Endothelial cell of umbilical vein (primary cell): ENCODE data around the gene PIK3C3. TPM values are rescaled to one million over a fixed set of nuclear protein-coding genes. Genes with fewer than 3 reads are reported as not detected.

ENCODE experiments used
- BruUV-seq: library from RNA; stranded (reverse); fragments of 400-500 nt; replicated peaks from 2 replicates; lab custom pipeline; 2021; lab: Mats Ljungman, UMichigan
- CTCF ChIA-PET: fragments of 300-600, 350-600 bp; sonication (Branson Sonifier 250); formaldehyde crosslinking; loops from one replicate; lab custom pipeline; 2021; ENCODE audit warnings: antibody characterized with exemption, inconsistent platforms; lab: Charles Lee
- POLR2A ChIA-PET: fragments of 300-600, 350-600 bp; sonication (Branson Sonifier 250); formaldehyde crosslinking; loops from one replicate; lab custom pipeline; 2021; ENCODE audit warnings: antibody characterized with exemption, inconsistent platforms; lab: Charles Lee
- DNase-seq: peaks from one replicate; pipeline ENCODE4 v3.0.0-alpha.2; 2011; ENCODE audit warnings: low read depth, low spot score
- FAIRE-seq: peaks from 2 replicates; lab custom pipeline; 2011; peaks lifted over from hg19 to GRCh38; lab: Jason Lieb, UNC
- H2AFZ ChIP-seq: 2 replicates; pipeline ENCODE4 v1.6.0; 2012; ENCODE audit warnings: low read depth, low read length, control low read depth, inconsistent platforms
- H3K27ac ChIP-seq: 2 replicates; pipeline ENCODE4 v1.5.1; 2011; ENCODE audit warnings: low read depth, mild to moderate bottlenecking, control low read depth, low read length, moderate library complexity; ENCODE audit not compliant: insufficient read depth
- H3K27me3 ChIP-seq, 2 experiments: 2 replicates each; pipeline versions ENCODE4 v1.6.0 to v1.6.1; 2011; ENCODE audit warnings: low read length in 2 of 2, mixed read lengths in 1 of 2; ENCODE audit not compliant: control insufficient read depth in 2 of 2, insufficient read depth in 2 of 2
- H3K36me3 ChIP-seq, 2 experiments: 2 replicates in 1 of 2; 3 replicates in 1 of 2; pipeline ENCODE4 v1.5.1; 2011; ENCODE audit warnings: low read length in 2 of 2, mild to moderate bottlenecking in 1 of 2, moderate library complexity in 1 of 2; ENCODE audit not compliant: control insufficient read depth in 2 of 2, insufficient read depth in 2 of 2; ENCODE audit errors: extremely low read depth in 1 of 2
- H3K4me1 ChIP-seq: 3 replicates; pipeline ENCODE4 v1.5.1; 2011; ENCODE audit warnings: mild to moderate bottlenecking, low read length; ENCODE audit not compliant: control insufficient read depth, insufficient read depth; ENCODE audit errors: extremely low read depth
- H3K4me2 ChIP-seq: 2 replicates; pipeline ENCODE4 v1.6.1; 2011; ENCODE audit warnings: low read length, control low read depth, mixed read lengths; ENCODE audit not compliant: insufficient read depth
- H3K4me3 ChIP-seq, 3 experiments: fragments of 200-600 bp in 1 of 3; sonication (generic), shearing (Covaris generic) in 1 of 3; replicated peaks in 1 of 3; 2 replicates each; pipeline ENCODE4 v1.5.1; 2011 to 2016; ENCODE audit warnings: control low read depth in 3 of 3, low read length in 3 of 3, mild to moderate bottlenecking in 2 of 3, inconsistent platforms in 1 of 3, low read depth in 1 of 3, moderate library complexity in 1 of 3; ENCODE audit not compliant: insufficient read depth in 1 of 3
- H3K79me2 ChIP-seq: 2 replicates; pipeline ENCODE4 v1.6.0; 2012; ENCODE audit warnings: low read length, inconsistent platforms; ENCODE audit not compliant: control insufficient read depth, insufficient read depth
- H3K9ac ChIP-seq: replicated peaks from 2 replicates; pipeline ENCODE3; 2011; ENCODE audit warnings: low read length, control low read depth; ENCODE audit not compliant: insufficient read depth; ENCODE audit errors: extremely low read depth
- H3K9me1 ChIP-seq: replicated peaks from 3 replicates; pipeline ENCODE4 v1.6.0; 2011; ENCODE audit warnings: mild to moderate bottlenecking, low read length; ENCODE audit not compliant: control insufficient read depth, insufficient read depth; ENCODE audit errors: extremely low read depth
- H3K9me3 ChIP-seq: replicated peaks from 2 replicates; pipeline ENCODE4 v1.5.1; 2012; ENCODE audit warnings: low read length, inconsistent platforms; ENCODE audit not compliant: control insufficient read depth, insufficient read depth
- H4K20me1 ChIP-seq: replicated peaks from 2 replicates; pipeline ENCODE3; 2011; ENCODE audit warnings: mild to moderate bottlenecking, low read length; ENCODE audit not compliant: control insufficient read depth, insufficient read depth; ENCODE audit errors: extremely low read depth
- CTCF ChIP-seq, 2 donors: IDR thresholded peaks; 1 replicate in 1 of 2; 2 replicates in 1 of 2; pipeline ENCODE4 v1.5.1; 2011; ENCODE audit warnings: low read length in 2 of 2, mild to moderate bottlenecking in 2 of 2, moderate library complexity in 2 of 2, control low read depth in 1 of 2, inconsistent platforms in 1 of 2, low read depth in 1 of 2; ENCODE audit not compliant: insufficient read depth in 1 of 2; ENCODE audit errors: extremely low read depth in 1 of 2
- EZH2 ChIP-seq: IDR thresholded peaks from 2 replicates; pipeline ENCODE4 v1.6.1; 2012; ENCODE audit warnings: borderline replicate concordance, low read depth, mild to moderate bottlenecking, moderate library complexity, low read length, inconsistent platforms; ENCODE audit not compliant: severe bottlenecking
- FOS ChIP-seq: IDR thresholded peaks from 2 replicates; pipeline ENCODE4 v1.6.1; 2011; ENCODE audit warnings: mild to moderate bottlenecking, low read length, moderate library complexity, borderline replicate concordance; ENCODE audit not compliant: insufficient read depth
- GATA2 ChIP-seq: IDR thresholded peaks from 2 replicates; pipeline ENCODE4 v1.7.0; 2011; ENCODE audit warnings: low read depth, mild to moderate bottlenecking, moderate library complexity, mixed read lengths, low read length; ENCODE audit not compliant: insufficient read length, insufficient read depth
- JUN ChIP-seq: IDR thresholded peaks from 2 replicates; pipeline ENCODE4 v1.6.1; 2011; ENCODE audit warnings: borderline replicate concordance, low read depth; ENCODE audit not compliant: insufficient read length, insufficient read depth
- MAX ChIP-seq: IDR thresholded peaks from 2 replicates; pipeline ENCODE4 v1.6.1; 2011; ENCODE audit not compliant: insufficient read depth, insufficient read length
- MYC ChIP-seq: IDR thresholded peaks from one replicate; pipeline ENCODE4 v1.6.1; 2011; ENCODE audit warnings: mild to moderate bottlenecking, low read depth, low read length
- POLR2A ChIP-seq: IDR thresholded peaks from 2 replicates; pipeline ENCODE4 v1.6.1; 2012; ENCODE audit warnings: low read depth, mild to moderate bottlenecking, control low read depth, low read length
- POLR2AphosphoS5 ChIP-seq: IDR thresholded peaks from 2 replicates; pipeline ENCODE4 v1.6.1; 2012; ENCODE audit warnings: low read depth, mild to moderate bottlenecking, control low read depth, low read length, moderate library complexity; ENCODE audit not compliant: insufficient read depth
- dilution Hi-C: fragments of 300-500 bp; cut with MboI; formaldehyde crosslinking; loops from one replicate; pipeline ENCODE4 v1.15.0; 2019; ENCODE audit warnings: low sequenced_read_pairs; ENCODE audit not compliant: extremely low pct_ligation_motif_present
- intact Hi-C: fragments of 100-400 bp; cut with micrococcal nuclease; formaldehyde crosslinking; loops from one replicate; pipeline ENCODE4 v1.10.0; 2022
- polyA plus RNA-seq, 4 experiments: library from polyadenylated mRNA; depleted of rRNA in 3 of 4; stranded (reverse) in 3 of 4; unstranded in 1 of 4; fragments of >200 nt; gene quantifications; 2 replicates each; pipeline versions ENCODE4 v1.2.1 to v1.2.3, GENCODE V29; 2011 to 2012; ENCODE audit warnings: missing spikeins in 1 of 4
- total RNA-seq: library from RNA; stranded (reverse); gene quantifications from 2 replicates; pipeline ENCODE4 v1.2.3, GENCODE V29; 2021

PIK3C3 gene
- total and polyA plus RNA-seq, 2 donors (not counting 3 experiments of a cell fraction or from before 2014, with no cell fraction given), result 19.5 to 47.3 TPM

- BruUV-seq, result no TSS peak
- no peaks in the 10 kb centered on the region for H4K20me1 ChIP-seq
- dilution Hi-C loops, result no loop called here
- no peak overlapping the region for H3K4me2 ChIP-seq
- POLR2A ChIA-PET, result no interaction called here
- no peaks in the 10 kb centered on the region for H3K36me3 ChIP-seq
- H2AFZ ChIP-seq, result no peak overlapping the region
- H3K9me1 ChIP-seq, result peaks cover 2% of the 10 kb centered on the region
- H3K27ac ChIP-seq, result no peak overlapping the region
- H3K4me1 ChIP-seq, result no peaks in the 10 kb centered on the region
- H3K9me3 ChIP-seq, result no peaks in the 10 kb centered on the region
- H3K4me3 ChIP-seq, result no peak overlapping the region
- H3K9ac ChIP-seq, result no peak overlapping the region
- FAIRE-seq (no peak), DNase-seq (no peak)
- intact Hi-C loops, result no loop called here
- TF ChIP-seq EZH2 (no peak), GATA2 (no peak), MYC (no peak), JUN (no peak), MAX (no peak), FOS (no peak), POLR2A (no peak), CTCF (IDR thresholded peaks at IDR 0.05; ENCODE audit: extremely low read depth in 1 of 2, insufficient read depth in 1 of 2, low read depth in 1 of 2, low read length in 2 of 2) (no peak), POLR2AphosphoS5 (no peak)
- H3K27me3 ChIP-seq, result no peaks in the 10 kb centered on the region
- CTCF ChIA-PET, result no interaction called here
- no peaks in the 10 kb centered on the region for H3K79me2 ChIP-seq
Measured at GRCh38 chr18:42024131-42024530, 69.1 kb downstream of the PIK3C3 start.
